ENCODE measurements around the gene MTHFD2L. TPM values are rescaled to one million over a fixed set of nuclear protein-coding genes. Genes with fewer than 3 reads are reported as not detected.

The MTHFD2L gene
- total RNA-seq, 1 experiment from 2014 or later, result 9.4 TPM

DNA sequence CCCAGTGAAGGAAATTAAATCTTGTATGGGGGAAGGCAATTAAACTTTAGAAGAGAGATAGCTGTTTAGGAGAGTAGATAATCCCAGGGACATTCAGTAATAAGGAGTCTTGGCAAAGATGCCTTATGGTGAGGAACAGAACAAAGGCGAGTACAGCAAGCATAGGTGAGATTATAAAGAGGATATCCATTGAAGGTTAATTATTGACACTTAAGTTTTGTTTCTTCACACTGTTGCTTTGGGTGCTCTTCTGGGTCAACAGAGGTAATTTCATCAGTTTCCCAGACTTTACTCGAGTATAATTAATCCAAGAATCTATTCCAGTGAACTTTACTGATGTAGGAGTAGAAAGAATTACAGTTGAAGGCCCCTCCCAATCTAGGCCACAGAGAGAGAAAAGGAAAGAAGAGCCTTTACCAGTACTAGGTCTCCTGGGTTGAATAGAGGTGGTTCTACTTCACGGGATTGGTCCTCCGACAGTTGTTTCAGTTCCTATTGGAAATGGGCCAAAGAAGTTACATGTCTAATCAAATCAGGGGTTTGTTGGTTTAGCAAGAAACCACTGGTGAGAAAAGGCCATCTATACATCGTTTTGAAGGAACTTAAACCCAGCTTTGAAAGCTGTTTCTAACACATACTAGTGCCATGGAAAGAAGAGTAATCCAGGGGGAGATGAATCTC lies 177.6 kb downstream of the MTHFD2L start (continued):
- TF ChIP-seq, protein P1, sequence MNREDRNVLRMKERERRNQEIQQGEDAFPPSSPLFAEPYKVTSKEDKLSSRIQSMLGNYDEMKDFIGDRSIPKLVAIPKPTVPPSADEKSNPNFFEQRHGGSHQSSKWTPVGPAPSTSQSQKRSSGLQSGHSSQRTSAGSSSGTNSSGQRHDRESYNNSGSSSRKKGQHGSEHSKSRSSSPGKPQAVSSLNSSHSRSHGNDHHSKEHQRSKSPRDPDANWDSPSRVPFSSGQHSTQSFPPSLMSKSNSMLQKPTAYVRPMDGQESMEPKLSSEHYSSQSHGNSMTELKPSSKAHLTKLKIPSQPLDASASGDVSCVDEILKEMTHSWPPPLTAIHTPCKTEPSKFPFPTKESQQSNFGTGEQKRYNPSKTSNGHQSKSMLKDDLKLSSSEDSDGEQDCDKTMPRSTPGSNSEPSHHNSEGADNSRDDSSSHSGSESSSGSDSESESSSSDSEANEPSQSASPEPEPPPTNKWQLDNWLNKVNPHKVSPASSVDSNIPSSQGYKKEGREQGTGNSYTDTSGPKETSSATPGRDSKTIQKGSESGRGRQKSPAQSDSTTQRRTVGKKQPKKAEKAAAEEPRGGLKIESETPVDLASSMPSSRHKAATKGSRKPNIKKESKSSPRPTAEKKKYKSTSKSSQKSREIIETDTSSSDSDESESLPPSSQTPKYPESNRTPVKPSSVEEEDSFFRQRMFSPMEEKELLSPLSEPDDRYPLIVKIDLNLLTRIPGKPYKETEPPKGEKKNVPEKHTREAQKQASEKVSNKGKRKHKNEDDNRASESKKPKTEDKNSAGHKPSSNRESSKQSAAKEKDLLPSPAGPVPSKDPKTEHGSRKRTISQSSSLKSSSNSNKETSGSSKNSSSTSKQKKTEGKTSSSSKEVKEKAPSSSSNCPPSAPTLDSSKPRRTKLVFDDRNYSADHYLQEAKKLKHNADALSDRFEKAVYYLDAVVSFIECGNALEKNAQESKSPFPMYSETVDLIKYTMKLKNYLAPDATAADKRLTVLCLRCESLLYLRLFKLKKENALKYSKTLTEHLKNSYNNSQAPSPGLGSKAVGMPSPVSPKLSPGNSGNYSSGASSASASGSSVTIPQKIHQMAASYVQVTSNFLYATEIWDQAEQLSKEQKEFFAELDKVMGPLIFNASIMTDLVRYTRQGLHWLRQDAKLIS (CRISPR knock-in tag; IDR thresholded peaks at IDR 0.05; ENCODE audit: borderline replicate concordance), result no peak
- TF ChIP-seq ZNF423 (CRISPR knock-in tag; IDR thresholded peaks at IDR 0.05), result no peak
- TF ChIP-seq, protein P2, sequence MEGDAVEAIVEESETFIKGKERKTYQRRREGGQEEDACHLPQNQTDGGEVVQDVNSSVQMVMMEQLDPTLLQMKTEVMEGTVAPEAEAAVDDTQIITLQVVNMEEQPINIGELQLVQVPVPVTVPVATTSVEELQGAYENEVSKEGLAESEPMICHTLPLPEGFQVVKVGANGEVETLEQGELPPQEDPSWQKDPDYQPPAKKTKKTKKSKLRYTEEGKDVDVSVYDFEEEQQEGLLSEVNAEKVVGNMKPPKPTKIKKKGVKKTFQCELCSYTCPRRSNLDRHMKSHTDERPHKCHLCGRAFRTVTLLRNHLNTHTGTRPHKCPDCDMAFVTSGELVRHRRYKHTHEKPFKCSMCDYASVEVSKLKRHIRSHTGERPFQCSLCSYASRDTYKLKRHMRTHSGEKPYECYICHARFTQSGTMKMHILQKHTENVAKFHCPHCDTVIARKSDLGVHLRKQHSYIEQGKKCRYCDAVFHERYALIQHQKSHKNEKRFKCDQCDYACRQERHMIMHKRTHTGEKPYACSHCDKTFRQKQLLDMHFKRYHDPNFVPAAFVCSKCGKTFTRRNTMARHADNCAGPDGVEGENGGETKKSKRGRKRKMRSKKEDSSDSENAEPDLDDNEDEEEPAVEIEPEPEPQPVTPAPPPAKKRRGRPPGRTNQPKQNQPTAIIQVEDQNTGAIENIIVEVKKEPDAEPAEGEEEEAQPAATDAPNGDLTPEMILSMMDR (IDR thresholded peaks at IDR 0.05), result no peak
- TF ChIP-seq, protein P3, sequence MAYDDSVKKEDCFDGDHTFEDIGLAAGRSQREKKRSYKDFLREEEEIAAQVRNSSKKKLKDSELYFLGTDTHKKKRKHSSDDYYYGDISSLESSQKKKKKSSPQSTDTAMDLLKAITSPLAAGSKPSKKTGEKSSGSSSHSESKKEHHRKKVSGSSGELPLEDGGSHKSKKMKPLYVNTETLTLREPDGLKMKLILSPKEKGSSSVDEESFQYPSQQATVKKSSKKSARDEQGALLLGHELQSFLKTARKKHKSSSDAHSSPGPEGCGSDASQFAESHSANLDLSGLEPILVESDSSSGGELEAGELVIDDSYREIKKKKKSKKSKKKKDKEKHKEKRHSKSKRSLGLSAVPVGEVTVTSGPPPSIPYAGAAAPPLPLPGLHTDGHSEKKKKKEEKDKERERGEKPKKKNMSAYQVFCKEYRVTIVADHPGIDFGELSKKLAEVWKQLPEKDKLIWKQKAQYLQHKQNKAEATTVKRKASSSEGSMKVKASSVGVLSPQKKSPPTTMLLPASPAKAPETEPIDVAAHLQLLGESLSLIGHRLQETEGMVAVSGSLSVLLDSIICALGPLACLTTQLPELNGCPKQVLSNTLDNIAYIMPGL (CRISPR knock-in tag; IDR thresholded peaks at IDR 0.05), result no peak
- TF ChIP-seq ZNF232 (CRISPR knock-in tag; IDR thresholded peaks at IDR 0.05), result no peak
- TF ChIP-seq, protein P4, sequence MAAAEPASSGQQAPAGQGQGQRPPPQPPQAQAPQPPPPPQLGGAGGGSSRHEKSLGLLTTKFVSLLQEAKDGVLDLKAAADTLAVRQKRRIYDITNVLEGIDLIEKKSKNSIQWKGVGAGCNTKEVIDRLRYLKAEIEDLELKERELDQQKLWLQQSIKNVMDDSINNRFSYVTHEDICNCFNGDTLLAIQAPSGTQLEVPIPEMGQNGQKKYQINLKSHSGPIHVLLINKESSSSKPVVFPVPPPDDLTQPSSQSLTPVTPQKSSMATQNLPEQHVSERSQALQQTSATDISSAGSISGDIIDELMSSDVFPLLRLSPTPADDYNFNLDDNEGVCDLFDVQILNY (CRISPR knock-in tag; IDR thresholded peaks at IDR 0.05), result no peak
- TF ChIP-seq, protein P5, sequence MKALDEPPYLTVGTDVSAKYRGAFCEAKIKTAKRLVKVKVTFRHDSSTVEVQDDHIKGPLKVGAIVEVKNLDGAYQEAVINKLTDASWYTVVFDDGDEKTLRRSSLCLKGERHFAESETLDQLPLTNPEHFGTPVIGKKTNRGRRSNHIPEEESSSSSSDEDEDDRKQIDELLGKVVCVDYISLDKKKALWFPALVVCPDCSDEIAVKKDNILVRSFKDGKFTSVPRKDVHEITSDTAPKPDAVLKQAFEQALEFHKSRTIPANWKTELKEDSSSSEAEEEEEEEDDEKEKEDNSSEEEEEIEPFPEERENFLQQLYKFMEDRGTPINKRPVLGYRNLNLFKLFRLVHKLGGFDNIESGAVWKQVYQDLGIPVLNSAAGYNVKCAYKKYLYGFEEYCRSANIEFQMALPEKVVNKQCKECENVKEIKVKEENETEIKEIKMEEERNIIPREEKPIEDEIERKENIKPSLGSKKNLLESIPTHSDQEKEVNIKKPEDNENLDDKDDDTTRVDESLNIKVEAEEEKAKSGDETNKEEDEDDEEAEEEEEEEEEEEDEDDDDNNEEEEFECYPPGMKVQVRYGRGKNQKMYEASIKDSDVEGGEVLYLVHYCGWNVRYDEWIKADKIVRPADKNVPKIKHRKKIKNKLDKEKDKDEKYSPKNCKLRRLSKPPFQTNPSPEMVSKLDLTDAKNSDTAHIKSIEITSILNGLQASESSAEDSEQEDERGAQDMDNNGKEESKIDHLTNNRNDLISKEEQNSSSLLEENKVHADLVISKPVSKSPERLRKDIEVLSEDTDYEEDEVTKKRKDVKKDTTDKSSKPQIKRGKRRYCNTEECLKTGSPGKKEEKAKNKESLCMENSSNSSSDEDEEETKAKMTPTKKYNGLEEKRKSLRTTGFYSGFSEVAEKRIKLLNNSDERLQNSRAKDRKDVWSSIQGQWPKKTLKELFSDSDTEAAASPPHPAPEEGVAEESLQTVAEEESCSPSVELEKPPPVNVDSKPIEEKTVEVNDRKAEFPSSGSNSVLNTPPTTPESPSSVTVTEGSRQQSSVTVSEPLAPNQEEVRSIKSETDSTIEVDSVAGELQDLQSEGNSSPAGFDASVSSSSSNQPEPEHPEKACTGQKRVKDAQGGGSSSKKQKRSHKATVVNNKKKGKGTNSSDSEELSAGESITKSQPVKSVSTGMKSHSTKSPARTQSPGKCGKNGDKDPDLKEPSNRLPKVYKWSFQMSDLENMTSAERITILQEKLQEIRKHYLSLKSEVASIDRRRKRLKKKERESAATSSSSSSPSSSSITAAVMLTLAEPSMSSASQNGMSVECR (CRISPR knock-in tag; IDR thresholded peaks at IDR 0.05; ENCODE audit: borderline replicate concordance), result no peak

DNA sequence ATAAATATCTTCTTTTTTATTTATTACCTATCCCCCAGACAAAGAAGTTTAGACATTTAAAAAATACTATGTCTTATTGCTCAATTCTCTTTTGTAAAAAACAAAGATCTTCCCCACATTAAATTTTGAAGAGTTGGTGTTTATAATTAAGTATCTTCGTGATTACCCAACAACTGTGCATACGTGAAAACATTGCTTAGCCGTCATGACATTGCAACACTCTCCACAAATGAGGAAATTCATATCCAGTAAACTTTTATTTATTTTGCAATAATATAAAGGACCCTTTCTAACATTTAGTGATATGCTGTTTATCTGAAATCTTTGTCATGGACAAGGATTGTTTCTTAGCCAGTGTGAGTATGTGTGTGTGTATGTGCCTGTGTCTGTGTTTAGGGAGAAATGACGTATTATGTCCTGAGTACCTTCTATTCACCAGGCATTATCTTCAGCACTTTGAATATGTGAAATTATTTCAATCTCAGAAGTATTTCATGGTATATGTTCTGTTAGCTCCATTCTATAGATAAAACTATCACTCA lies 180.9 kb downstream of the MTHFD2L start:
- peaks cover 44% of the 10 kb centered on the region for H3K9me3 Mint-ChIP-seq
- CTCF ChIA-PET, result no interaction called here
- H3K4me3 Mint-ChIP-seq, result no peak overlapping the region
- no peak for DNase-seq (ENCODE audit: low spot score)
- ATAC-seq, result no peak
- POLR2A ChIA-PET, result no interaction called here
- peaks cover 24% of the 10 kb centered on the region for H3K36me3 Mint-ChIP-seq
- peaks cover 13% of the 10 kb centered on the region for H3K4me1 Mint-ChIP-seq
- no peak overlapping the region for H3K27ac Mint-ChIP-seq
- no peaks in the 10 kb centered on the region for H3K27me3 Mint-ChIP-seq (ENCODE audit: low read depth)
- TF ChIP-seq, protein P2 (IDR thresholded peaks at IDR 0.05), result no peak
- TF ChIP-seq, protein P6, sequence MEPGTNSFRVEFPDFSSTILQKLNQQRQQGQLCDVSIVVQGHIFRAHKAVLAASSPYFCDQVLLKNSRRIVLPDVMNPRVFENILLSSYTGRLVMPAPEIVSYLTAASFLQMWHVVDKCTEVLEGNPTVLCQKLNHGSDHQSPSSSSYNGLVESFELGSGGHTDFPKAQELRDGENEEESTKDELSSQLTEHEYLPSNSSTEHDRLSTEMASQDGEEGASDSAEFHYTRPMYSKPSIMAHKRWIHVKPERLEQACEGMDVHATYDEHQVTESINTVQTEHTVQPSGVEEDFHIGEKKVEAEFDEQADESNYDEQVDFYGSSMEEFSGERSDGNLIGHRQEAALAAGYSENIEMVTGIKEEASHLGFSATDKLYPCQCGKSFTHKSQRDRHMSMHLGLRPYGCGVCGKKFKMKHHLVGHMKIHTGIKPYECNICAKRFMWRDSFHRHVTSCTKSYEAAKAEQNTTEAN (CRISPR knock-in tag; IDR thresholded peaks at IDR 0.05), result no peak
- TF ChIP-seq, protein P7, sequence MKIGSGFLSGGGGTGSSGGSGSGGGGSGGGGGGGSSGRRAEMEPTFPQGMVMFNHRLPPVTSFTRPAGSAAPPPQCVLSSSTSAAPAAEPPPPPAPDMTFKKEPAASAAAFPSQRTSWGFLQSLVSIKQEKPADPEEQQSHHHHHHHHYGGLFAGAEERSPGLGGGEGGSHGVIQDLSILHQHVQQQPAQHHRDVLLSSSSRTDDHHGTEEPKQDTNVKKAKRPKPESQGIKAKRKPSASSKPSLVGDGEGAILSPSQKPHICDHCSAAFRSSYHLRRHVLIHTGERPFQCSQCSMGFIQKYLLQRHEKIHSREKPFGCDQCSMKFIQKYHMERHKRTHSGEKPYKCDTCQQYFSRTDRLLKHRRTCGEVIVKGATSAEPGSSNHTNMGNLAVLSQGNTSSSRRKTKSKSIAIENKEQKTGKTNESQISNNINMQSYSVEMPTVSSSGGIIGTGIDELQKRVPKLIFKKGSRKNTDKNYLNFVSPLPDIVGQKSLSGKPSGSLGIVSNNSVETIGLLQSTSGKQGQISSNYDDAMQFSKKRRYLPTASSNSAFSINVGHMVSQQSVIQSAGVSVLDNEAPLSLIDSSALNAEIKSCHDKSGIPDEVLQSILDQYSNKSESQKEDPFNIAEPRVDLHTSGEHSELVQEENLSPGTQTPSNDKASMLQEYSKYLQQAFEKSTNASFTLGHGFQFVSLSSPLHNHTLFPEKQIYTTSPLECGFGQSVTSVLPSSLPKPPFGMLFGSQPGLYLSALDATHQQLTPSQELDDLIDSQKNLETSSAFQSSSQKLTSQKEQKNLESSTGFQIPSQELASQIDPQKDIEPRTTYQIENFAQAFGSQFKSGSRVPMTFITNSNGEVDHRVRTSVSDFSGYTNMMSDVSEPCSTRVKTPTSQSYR (CRISPR knock-in tag; IDR thresholded peaks at IDR 0.05), result no peak
- TF ChIP-seq KAT7 (CRISPR knock-in tag; IDR thresholded peaks at IDR 0.05; ENCODE audit: borderline replicate concordance) (no peak), JAZF1 (CRISPR knock-in tag; IDR thresholded peaks at IDR 0.05) (no peak), ZNF416 (CRISPR knock-in tag; IDR thresholded peaks at IDR 0.05) (no peak)
- TF ChIP-seq, protein P8, sequence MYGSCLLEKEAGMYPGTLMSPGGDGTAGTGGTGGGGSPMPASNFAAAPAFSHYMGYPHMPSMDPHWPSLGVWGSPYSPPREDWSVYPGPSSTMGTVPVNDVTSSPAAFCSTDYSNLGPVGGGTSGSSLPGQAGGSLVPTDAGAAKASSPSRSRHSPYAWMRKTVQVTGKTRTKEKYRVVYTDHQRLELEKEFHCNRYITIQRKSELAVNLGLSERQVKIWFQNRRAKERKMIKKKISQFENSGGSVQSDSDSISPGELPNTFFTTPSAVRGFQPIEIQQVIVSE (CRISPR knock-in tag; IDR thresholded peaks at IDR 0.05; ENCODE audit: borderline replicate concordance), result no peak
